ENCODE measurements around the gene IL1RAPL2.

The IL1RAPL2 gene

DNA sequence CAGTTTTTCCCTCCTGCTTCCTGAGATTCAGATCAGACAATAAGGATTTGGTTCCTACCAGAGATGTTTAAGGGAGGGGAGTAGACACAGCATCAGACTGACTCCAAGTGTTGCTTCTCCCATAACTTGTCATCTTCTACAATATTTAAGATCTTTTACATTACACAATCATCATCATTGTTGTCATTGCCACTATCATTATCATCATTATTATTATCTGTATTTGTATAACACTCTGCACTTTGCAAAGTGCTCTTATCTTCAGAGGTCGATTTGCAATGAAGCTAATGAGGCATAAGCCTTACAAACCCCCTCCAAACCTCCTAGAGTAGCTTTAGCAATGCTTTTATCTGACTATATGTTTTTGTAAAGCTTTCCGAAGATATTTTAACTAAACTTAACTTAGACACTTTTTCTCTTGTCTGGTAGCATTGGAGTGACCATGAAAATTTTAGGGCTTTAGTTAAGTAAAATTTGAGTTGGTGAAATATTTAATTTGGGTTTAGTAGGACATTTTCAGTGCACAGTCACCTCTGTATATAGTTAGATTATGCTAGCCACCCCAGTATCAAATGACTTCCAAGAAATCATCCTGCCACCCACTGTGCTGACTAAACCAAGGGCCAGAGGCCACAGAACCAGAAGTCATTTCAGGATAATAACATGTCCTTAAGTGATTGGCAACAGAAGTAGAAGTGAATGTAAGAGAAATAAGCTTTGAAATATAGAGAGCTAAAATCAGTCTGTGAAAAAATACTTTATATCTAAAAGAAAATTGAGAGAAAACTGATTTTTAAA lies 1132.2 kb downstream of the IL1RAPL2 start:
- TF ChIP-seq BACH2 (CRISPR knock-in tag; IDR thresholded peaks at IDR 0.05; ENCODE audit: borderline replicate concordance), result no peak
- TF ChIP-seq ZNF8 (CRISPR knock-in tag; IDR thresholded peaks at IDR 0.05), result no peak
- TF ChIP-seq, protein P1, sequence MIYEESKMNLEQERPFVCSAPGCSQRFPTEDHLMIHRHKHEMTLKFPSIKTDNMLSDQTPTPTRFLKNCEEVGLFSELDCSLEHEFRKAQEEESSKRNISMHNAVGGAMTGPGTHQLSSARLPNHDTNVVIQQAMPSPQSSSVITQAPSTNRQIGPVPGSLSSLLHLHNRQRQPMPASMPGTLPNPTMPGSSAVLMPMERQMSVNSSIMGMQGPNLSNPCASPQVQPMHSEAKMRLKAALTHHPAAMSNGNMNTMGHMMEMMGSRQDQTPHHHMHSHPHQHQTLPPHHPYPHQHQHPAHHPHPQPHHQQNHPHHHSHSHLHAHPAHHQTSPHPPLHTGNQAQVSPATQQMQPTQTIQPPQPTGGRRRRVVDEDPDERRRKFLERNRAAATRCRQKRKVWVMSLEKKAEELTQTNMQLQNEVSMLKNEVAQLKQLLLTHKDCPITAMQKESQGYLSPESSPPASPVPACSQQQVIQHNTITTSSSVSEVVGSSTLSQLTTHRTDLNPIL (CRISPR knock-in tag; IDR thresholded peaks at IDR 0.05; ENCODE audit: low read depth), result no peak
- no peak for TF ChIP-seq PPARA (CRISPR knock-in tag; IDR thresholded peaks at IDR 0.05; ENCODE audit: borderline replicate concordance)
- TF ChIP-seq, protein P2, sequence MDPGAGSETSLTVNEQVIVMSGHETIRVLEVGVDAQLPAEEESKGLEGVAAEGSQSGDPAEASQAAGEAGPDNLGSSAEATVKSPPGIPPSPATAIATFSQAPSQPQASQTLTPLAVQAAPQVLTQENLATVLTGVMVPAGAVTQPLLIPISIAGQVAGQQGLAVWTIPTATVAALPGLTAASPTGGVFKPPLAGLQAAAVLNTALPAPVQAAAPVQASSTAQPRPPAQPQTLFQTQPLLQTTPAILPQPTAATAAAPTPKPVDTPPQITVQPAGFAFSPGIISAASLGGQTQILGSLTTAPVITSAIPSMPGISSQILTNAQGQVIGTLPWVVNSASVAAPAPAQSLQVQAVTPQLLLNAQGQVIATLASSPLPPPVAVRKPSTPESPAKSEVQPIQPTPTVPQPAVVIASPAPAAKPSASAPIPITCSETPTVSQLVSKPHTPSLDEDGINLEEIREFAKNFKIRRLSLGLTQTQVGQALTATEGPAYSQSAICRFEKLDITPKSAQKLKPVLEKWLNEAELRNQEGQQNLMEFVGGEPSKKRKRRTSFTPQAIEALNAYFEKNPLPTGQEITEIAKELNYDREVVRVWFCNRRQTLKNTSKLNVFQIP (CRISPR knock-in tag; IDR thresholded peaks at IDR 0.05; ENCODE audit: borderline replicate concordance, low read depth), result no peak
- no peak for TF ChIP-seq ZC3H10 (CRISPR knock-in tag; IDR thresholded peaks at IDR 0.05)
- TF ChIP-seq ISL1 (CRISPR knock-in tag; IDR thresholded peaks at IDR 0.05), result no peak
- no peak for TF ChIP-seq TCF4 (CRISPR knock-in tag; IDR thresholded peaks at IDR 0.05; ENCODE audit: borderline replicate concordance)
- TF ChIP-seq ZFP3 (CRISPR knock-in tag; IDR thresholded peaks at IDR 0.05), result no peak
- no peak for ATAC-seq

DNA sequence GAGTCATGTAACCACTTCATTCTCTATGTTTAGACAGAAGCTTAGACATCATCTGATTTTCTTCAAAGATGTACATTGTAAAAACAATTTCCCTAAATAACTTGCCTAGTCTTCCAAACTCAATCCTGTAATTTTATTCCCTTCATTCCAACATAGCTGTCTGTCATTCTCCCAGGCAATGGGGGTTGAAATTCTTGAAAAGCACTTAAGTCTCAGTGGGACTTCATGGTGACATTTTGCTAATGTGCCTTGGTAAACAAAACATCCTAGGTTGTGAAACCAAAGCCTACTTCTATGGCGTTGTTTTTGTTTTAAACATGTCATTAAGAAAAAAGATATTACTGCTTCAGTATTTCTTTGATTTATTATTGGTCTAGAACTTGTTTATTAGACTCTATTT lies 1134.3 kb downstream of the IL1RAPL2 start:
- no peak for TF ChIP-seq ISL1 (CRISPR knock-in tag; IDR thresholded peaks at IDR 0.05)
- TF ChIP-seq, protein P3, sequence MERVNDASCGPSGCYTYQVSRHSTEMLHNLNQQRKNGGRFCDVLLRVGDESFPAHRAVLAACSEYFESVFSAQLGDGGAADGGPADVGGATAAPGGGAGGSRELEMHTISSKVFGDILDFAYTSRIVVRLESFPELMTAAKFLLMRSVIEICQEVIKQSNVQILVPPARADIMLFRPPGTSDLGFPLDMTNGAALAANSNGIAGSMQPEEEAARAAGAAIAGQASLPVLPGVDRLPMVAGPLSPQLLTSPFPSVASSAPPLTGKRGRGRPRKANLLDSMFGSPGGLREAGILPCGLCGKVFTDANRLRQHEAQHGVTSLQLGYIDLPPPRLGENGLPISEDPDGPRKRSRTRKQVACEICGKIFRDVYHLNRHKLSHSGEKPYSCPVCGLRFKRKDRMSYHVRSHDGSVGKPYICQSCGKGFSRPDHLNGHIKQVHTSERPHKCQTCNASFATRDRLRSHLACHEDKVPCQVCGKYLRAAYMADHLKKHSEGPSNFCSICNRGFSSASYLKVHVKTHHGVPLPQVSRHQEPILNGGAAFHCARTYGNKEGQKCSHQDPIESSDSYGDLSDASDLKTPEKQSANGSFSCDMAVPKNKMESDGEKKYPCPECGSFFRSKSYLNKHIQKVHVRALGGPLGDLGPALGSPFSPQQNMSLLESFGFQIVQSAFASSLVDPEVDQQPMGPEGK (CRISPR knock-in tag; IDR thresholded peaks at IDR 0.05; ENCODE audit: borderline replicate concordance), result no peak
- TF ChIP-seq ARNTL (CRISPR knock-in tag; IDR thresholded peaks at IDR 0.05; ENCODE audit: borderline replicate concordance, low read depth), result no peak
- TF ChIP-seq ZFP3 (CRISPR knock-in tag; IDR thresholded peaks at IDR 0.05), result no peak
- no peak for TF ChIP-seq BACH2 (CRISPR knock-in tag; IDR thresholded peaks at IDR 0.05; ENCODE audit: borderline replicate concordance)
- no peak for TF ChIP-seq ZNF70 (CRISPR knock-in tag; IDR thresholded peaks at IDR 0.05)
- TF ChIP-seq ZC3H10 (CRISPR knock-in tag; IDR thresholded peaks at IDR 0.05), result no peak
- no peak for TF ChIP-seq ZNF8 (CRISPR knock-in tag; IDR thresholded peaks at IDR 0.05)
- TF ChIP-seq, protein P2 (CRISPR knock-in tag; IDR thresholded peaks at IDR 0.05; ENCODE audit: borderline replicate concordance, low read depth), result no peak
- TF ChIP-seq RARB (CRISPR knock-in tag; IDR thresholded peaks at IDR 0.05), result no peak
- TF ChIP-seq OSR1 (CRISPR knock-in tag; IDR thresholded peaks at IDR 0.05), result no peak
- no peak for TF ChIP-seq PPARA (CRISPR knock-in tag; IDR thresholded peaks at IDR 0.05; ENCODE audit: borderline replicate concordance)
- no peak for TF ChIP-seq TOX (CRISPR knock-in tag; IDR thresholded peaks at IDR 0.05; ENCODE audit: borderline replicate concordance)
- no peak for TF ChIP-seq ZFP30 (CRISPR knock-in tag; IDR thresholded peaks at IDR 0.05)
- ATAC-seq, result no peak

DNA sequence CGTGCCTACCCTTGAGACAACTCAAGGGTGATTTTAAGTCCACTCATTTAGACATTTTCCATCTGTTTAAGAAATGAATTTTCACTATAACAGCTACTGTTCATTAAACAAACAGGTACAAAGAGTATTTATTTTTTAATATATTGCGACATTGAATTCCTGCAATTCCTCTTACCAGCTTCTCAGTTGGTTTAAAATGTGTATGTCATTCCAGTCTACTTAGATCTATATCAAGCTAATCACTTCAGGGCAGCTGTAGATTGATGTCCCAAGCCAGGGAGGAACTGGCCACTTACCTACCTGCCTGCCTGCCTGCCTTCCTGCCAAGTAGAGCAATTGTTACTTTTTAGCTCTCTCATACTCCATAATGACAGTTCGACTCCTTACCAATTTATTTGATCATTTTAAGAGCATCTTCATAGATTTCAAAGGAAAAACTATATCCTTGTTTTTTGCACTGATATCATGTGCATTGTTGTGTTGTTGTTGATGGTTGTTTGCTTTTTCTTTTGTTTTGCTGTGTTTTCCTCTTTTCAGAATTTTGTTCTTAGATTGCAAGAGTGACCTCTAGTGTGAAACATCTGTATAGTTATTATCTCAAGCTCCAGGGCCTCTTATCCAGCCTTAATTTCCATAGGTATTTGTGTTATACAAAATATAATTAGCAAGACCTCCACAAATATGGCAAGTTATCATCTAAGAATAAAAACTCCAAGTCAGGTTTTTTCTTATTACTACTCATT lies 1135.5 kb downstream of the IL1RAPL2 start:
- TF ChIP-seq ZFP3 (CRISPR knock-in tag; IDR thresholded peaks at IDR 0.05) (no peak), ISL1 (CRISPR knock-in tag; IDR thresholded peaks at IDR 0.05) (no peak), GLIS3 (CRISPR knock-in tag; IDR thresholded peaks at IDR 0.05) (no peak)
- TF ChIP-seq, protein P4, sequence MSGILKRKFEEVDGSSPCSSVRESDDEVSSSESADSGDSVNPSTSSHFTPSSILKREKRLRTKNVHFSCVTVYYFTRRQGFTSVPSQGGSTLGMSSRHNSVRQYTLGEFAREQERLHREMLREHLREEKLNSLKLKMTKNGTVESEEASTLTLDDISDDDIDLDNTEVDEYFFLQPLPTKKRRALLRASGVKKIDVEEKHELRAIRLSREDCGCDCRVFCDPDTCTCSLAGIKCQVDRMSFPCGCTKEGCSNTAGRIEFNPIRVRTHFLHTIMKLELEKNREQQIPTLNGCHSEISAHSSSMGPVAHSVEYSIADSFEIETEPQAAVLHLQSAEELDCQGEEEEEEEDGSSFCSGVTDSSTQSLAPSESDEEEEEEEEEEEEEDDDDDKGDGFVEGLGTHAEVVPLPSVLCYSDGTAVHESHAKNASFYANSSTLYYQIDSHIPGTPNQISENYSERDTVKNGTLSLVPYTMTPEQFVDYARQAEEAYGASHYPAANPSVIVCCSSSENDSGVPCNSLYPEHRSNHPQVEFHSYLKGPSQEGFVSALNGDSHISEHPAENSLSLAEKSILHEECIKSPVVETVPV (CRISPR knock-in tag; IDR thresholded peaks at IDR 0.05), result no peak
- TF ChIP-seq, protein P2 (CRISPR knock-in tag; IDR thresholded peaks at IDR 0.05; ENCODE audit: borderline replicate concordance, low read depth), result no peak
- TF ChIP-seq, protein P3 (CRISPR knock-in tag; IDR thresholded peaks at IDR 0.05; ENCODE audit: borderline replicate concordance), result no peak
- ATAC-seq, result no peak
